OCI-LY1 (cell line): ENCODE measurements around the gene RNF19B.

Experiments used
- H2AFZ ChIP-seq: fragments of 200-600 bp; sonication (generic), shearing (Covaris generic); 2 replicates; pipeline ENCODE4 v1.6.0; 2014; ENCODE audit warnings: antibody characterized with exemption, mild to moderate bottlenecking, low read length
- H3F3A ChIP-seq: fragments of 200-600 bp; sonication (generic), shearing (Covaris generic); 2 replicates; pipeline ENCODE4 v1.6.0; 2014; ENCODE audit warnings: mild to moderate bottlenecking, antibody characterized with exemption, low read length, moderate library complexity; ENCODE audit not compliant: insufficient read depth
- H3K27ac ChIP-seq: fragments of 200-600 bp; sonication (generic); 2 replicates; pipeline ENCODE4 v1.5.1; 2014; ENCODE audit warnings: low read length, mixed run types, mild to moderate bottlenecking, low read depth; ENCODE audit not compliant: poor library complexity, severe bottlenecking
- H3K27me3 ChIP-seq: fragments of 200-600 bp; sonication (generic); 2 replicates; pipeline ENCODE4 v1.6.0; 2014; ENCODE audit warnings: antibody characterized with exemption, mild to moderate bottlenecking, low read length, moderate library complexity; ENCODE audit not compliant: insufficient read depth
- H3K36me3 ChIP-seq: fragments of 200-600 bp; sonication (generic); 2 replicates; pipeline ENCODE4 v1.6.1; 2014; ENCODE audit warnings: mild to moderate bottlenecking, antibody characterized with exemption, low read length, moderate library complexity, mixed read lengths; ENCODE audit not compliant: insufficient read depth
- H3K4me1 ChIP-seq: fragments of 200-600 bp; sonication (generic); 2 replicates; pipeline ENCODE4 v1.5.1; 2014; ENCODE audit warnings: mild to moderate bottlenecking, low read length, moderate library complexity; ENCODE audit not compliant: insufficient read depth, severe bottlenecking
- H3K4me2 ChIP-seq: fragments of 200-600 bp; sonication (generic), shearing (Covaris generic); 2 replicates; pipeline ENCODE4 v1.6.1; 2014; ENCODE audit warnings: low read length
- H3K4me3 ChIP-seq: fragments of 200-600 bp; sonication (generic); 2 replicates; pipeline ENCODE4 v1.5.1; 2014; ENCODE audit warnings: low read length, low read depth, mild to moderate bottlenecking, mixed read lengths; ENCODE audit not compliant: poor library complexity, severe bottlenecking
- H3K79me2 ChIP-seq: fragments of 200-600 bp; shearing (Covaris generic); 2 replicates; pipeline ENCODE4 v1.6.1; 2016; ENCODE audit warnings: mixed run types, low read length, mixed read lengths; ENCODE audit not compliant: insufficient read depth
- H3K9ac ChIP-seq: fragments of 200-600 bp; sonication (generic), shearing (Covaris generic); 2 replicates; pipeline ENCODE4 v1.6.1; 2014; ENCODE audit warnings: mild to moderate bottlenecking, low read length, mixed read lengths
- H3K9me2 ChIP-seq: fragments of 200-600 bp; sonication (generic), shearing (Covaris generic); 2 replicates; pipeline ENCODE4 v1.6.1; 2014; ENCODE audit warnings: low read depth, mild to moderate bottlenecking, low read length, mixed read lengths
- H3K9me3 ChIP-seq: fragments of 200-600 bp; shearing (Covaris generic); 2 replicates; pipeline ENCODE4 v1.6.1; 2014; ENCODE audit warnings: low read length, mixed read lengths
- H4K20me1 ChIP-seq: fragments of 200-600 bp; sonication (generic), shearing (Covaris generic); 2 replicates; pipeline ENCODE4 v1.6.0; 2016; ENCODE audit warnings: mild to moderate bottlenecking, low read length; ENCODE audit not compliant: insufficient read depth
- EZH2 ChIP-seq: fragments of 200-600 bp; sonication (generic), shearing (Covaris generic); IDR thresholded peaks from 2 replicates; pipeline ENCODE4 v1.8.0; 2017; ENCODE audit warnings: borderline replicate concordance, mixed run types, mild to moderate bottlenecking, antibody characterized with exemption, low read length, moderate library complexity, mixed read lengths
- TF ChIP-seq, protein P1 (sequence below): fragments of 200-600 bp; sonication (generic), shearing (Covaris generic); IDR thresholded peaks from 2 replicates; pipeline ENCODE4 v1.5.1; 2017; ENCODE audit warnings: mild to moderate bottlenecking, antibody characterized with exemption, low read length, moderate library complexity, mixed read lengths

RNF19B gene

DNA sequence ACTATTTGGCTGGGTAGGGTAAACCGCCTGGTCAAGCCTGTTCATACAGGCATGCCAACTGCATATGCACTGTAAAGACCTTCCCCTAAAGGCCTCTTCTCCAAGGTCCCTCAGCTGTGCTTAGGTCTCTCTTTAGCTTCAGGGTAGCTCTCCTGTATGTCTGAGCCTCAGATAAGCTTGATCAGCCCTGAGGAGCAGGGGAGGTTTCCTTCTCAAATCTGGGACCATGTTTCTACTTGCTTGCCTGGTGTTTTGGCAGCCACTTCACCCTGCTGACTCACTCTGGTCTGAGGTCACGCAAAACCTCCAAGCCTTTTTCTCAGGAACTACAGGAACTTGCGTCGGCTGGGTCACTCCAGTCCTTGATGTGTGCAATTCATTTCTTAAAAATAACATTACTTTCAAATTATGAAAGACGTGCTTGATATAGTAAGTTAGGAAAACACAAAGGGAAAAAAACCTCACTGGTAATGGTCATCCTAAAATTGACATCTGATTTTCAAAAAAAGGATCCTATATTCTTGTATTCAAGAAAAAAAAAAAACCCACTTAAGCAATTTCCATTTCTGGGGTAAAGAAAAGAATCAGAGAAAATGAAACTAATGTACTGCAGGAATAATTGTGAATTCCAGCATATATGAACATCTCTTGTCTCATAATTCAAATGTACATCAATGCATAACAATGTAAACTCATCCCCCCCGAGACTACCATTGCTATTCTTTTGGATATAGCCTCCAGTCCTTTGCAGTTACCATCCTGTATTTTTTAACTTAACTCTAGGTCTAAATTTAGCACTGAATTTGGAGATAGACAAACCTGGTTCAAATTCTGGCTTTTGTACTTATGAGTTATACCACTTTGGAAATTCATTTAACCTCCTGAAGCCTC, 24.8 kb upstream of the RNF19B start:
- H4K20me1 ChIP-seq: no peaks in the 10 kb centered on the region
- H3K4me3 ChIP-seq: no peak overlapping the region
- H3F3A ChIP-seq: no peaks in the 10 kb centered on the region
- no peaks in the 10 kb centered on the region for H3K9me2 ChIP-seq
- no peak overlapping the region for H3K27ac ChIP-seq
- TF ChIP-seq EZH2: no peak
- TF ChIP-seq, protein P1, sequence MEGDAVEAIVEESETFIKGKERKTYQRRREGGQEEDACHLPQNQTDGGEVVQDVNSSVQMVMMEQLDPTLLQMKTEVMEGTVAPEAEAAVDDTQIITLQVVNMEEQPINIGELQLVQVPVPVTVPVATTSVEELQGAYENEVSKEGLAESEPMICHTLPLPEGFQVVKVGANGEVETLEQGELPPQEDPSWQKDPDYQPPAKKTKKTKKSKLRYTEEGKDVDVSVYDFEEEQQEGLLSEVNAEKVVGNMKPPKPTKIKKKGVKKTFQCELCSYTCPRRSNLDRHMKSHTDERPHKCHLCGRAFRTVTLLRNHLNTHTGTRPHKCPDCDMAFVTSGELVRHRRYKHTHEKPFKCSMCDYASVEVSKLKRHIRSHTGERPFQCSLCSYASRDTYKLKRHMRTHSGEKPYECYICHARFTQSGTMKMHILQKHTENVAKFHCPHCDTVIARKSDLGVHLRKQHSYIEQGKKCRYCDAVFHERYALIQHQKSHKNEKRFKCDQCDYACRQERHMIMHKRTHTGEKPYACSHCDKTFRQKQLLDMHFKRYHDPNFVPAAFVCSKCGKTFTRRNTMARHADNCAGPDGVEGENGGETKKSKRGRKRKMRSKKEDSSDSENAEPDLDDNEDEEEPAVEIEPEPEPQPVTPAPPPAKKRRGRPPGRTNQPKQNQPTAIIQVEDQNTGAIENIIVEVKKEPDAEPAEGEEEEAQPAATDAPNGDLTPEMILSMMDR: no peak
- no peak overlapping the region for H3K9ac ChIP-seq
- H3K27me3 ChIP-seq: no peaks in the 10 kb centered on the region
- H2AFZ ChIP-seq: no peak overlapping the region
- H3K4me1 ChIP-seq: peaks cover 30% of the 10 kb centered on the region
- no peak overlapping the region for H3K4me2 ChIP-seq
- no peaks in the 10 kb centered on the region for H3K9me3 ChIP-seq
- no peaks in the 10 kb centered on the region for H3K79me2 ChIP-seq
- H3K36me3 ChIP-seq: no peaks in the 10 kb centered on the region

DNA sequence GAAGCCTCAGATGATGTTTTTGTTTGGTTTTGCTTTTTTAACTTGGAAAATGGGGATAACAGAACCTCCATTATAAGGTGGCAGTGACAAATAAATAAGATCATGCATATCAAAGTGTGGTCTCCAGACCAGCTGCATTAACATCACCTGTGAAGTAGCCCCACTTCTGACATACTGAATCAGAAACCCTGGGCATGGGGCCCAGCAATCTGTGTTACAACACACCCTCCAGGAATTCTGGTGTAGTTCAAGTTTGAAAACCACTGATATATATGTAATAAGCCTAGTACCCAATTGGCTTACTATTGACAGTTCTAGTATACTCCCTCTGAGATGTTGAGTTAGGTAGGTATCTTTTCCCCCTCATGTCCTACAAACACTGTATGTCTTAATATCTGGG, 24.1 kb upstream of the RNF19B start:
- Histone ChIP-seq H3K36me3 (no peaks in the 10 kb centered on the region), H3K9me3 (no peaks in the 10 kb centered on the region), H2AFZ (no peak overlapping the region), H3K4me2 (no peak overlapping the region), H3K4me3 (no peak overlapping the region), H3F3A (no peaks in the 10 kb centered on the region), H3K27ac (no peak overlapping the region), H3K9me2 (no peaks in the 10 kb centered on the region), H3K4me1 (peaks cover 32% of the 10 kb centered on the region), H3K79me2 (no peaks in the 10 kb centered on the region), H3K27me3 (no peaks in the 10 kb centered on the region), H4K20me1 (no peaks in the 10 kb centered on the region), H3K9ac (no peak overlapping the region)
- TF ChIP-seq, protein P1: no peak
- no peak for TF ChIP-seq EZH2

DNA sequence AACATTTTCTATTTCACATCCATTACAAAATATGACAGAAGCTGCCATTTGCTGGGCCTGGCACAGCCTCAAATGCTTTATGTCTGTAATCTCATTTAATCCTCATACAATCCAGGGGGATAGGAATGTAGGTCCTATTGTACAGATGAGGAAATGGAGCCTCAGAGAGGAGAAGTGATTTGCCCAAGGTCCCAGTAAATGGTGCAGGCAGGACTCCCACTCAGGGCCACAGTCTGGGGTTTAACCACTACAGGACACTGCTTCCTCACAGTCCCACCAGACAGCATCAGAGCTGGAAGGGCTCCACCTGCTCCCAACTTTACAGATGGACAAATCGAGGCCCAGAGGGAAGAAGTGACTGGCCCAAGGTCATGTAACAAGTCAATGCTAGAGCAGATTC, 20.6 kb upstream of the RNF19B start:
- H3K27me3 ChIP-seq: no peaks in the 10 kb centered on the region
- H3F3A ChIP-seq: no peaks in the 10 kb centered on the region
- no peak overlapping the region for H2AFZ ChIP-seq
- H3K79me2 ChIP-seq: no peaks in the 10 kb centered on the region
- no peak overlapping the region for H3K4me2 ChIP-seq
- H3K9ac ChIP-seq: no peak overlapping the region
- H4K20me1 ChIP-seq: no peaks in the 10 kb centered on the region
- H3K4me3 ChIP-seq: no peak overlapping the region
- H3K36me3 ChIP-seq: no peaks in the 10 kb centered on the region
- H3K9me3 ChIP-seq: no peaks in the 10 kb centered on the region
- no peak overlapping the region for H3K27ac ChIP-seq
- TF ChIP-seq, protein P1: no peak
- no peak for TF ChIP-seq EZH2
- peaks cover 26% of the 10 kb centered on the region for H3K4me1 ChIP-seq
- H3K9me2 ChIP-seq: no peaks in the 10 kb centered on the region
